ENCODE results near the gene CRHR2.

Gene CRHR2

DNA sequence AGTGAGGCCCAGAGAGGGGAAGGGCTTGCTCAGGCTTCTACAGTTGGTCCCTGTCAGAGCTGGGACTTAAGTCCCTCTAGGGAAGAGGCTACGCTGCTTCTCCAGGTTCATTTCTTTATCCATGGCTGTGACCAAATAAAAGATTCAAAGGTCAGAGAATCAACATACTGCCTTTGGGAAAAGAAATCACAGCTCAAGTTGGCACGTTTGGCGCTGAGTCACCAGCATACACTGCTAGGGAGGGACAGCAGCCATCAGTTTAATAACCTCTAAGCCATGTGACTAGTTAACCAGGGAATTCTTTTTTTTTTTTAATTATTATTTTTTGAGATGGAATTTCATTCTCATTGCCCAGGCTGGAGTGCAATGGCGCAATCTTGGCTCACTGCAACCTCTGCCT lies 28.4 kb upstream of the CRHR2 start:
- TF ChIP-seq, protein P1, sequence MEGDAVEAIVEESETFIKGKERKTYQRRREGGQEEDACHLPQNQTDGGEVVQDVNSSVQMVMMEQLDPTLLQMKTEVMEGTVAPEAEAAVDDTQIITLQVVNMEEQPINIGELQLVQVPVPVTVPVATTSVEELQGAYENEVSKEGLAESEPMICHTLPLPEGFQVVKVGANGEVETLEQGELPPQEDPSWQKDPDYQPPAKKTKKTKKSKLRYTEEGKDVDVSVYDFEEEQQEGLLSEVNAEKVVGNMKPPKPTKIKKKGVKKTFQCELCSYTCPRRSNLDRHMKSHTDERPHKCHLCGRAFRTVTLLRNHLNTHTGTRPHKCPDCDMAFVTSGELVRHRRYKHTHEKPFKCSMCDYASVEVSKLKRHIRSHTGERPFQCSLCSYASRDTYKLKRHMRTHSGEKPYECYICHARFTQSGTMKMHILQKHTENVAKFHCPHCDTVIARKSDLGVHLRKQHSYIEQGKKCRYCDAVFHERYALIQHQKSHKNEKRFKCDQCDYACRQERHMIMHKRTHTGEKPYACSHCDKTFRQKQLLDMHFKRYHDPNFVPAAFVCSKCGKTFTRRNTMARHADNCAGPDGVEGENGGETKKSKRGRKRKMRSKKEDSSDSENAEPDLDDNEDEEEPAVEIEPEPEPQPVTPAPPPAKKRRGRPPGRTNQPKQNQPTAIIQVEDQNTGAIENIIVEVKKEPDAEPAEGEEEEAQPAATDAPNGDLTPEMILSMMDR (IDR thresholded peaks at IDR 0.05; ENCODE audit: low read depth, low read length) = no peak
- H3K9me3 ChIP-seq (ENCODE audit: severe bottlenecking) = no peaks in the 10 kb centered on the region
- no peak overlapping the region for H3K27ac ChIP-seq
- H3K27me3 ChIP-seq (ENCODE audit: insufficient read depth, low read depth, severe bottlenecking) = no peaks in the 10 kb centered on the region
- DNase-seq = no peak
- no peaks in the 10 kb centered on the region for H3K36me3 ChIP-seq
- no peak overlapping the region for H3K4me3 ChIP-seq (ENCODE audit: low read depth, low read length)

DNA sequence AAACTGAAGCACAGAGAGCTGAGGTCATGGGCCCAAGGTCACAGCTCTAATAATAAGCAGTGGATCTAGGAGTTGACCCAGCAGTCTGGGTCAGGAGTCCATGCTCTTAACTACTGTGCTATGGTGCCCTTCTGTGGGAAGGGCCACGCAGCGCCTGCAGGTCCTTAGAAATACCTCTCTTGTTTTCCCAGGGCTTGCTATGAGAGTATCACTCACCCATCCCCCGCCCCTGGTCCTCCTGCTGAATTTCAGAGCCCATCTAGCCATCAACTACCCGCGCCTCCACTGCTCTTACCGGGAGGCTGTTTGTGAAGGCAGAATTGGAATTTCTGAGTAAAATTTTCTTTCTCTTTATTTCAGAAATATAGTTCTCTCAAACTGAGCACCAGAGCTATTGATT lies 27.3 kb upstream of the CRHR2 start:
- Histone ChIP-seq H3K27ac (no peak overlapping the region), H3K4me3 (ENCODE audit: low read depth, low read length) (no peak overlapping the region), H3K36me3 (no peaks in the 10 kb centered on the region), H3K9me3 (ENCODE audit: severe bottlenecking) (no peaks in the 10 kb centered on the region), H3K27me3 (ENCODE audit: insufficient read depth, low read depth, severe bottlenecking) (no peaks in the 10 kb centered on the region)
- TF ChIP-seq, protein P1 (IDR thresholded peaks at IDR 0.05; ENCODE audit: low read depth, low read length) = no peak
- DNase-seq = no peak

DNA sequence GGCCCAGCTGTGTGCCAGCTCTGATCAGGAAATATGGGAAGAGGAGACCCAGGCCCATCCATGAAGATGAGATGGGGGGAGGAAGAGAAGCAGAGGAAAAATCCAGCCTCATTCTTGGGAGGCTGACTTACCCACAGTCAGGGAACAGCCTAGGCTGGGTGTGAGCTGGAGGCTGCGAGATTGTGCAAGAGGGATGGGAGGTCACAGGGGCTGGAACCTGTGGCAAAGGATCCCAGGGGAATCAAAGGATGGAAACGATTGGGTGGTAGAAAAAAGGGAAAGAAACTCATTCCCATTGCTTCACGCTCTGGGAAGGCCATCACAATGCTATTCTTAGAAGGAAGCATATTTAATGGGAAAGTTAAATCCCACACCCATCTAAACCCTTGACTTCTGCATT lies 26.7 kb upstream of the CRHR2 start:
- Histone ChIP-seq H3K9me3 (ENCODE audit: severe bottlenecking) (no peaks in the 10 kb centered on the region), H3K36me3 (no peaks in the 10 kb centered on the region), H3K27me3 (ENCODE audit: insufficient read depth, low read depth, severe bottlenecking) (no peaks in the 10 kb centered on the region), H3K27ac (no peak overlapping the region), H3K4me3 (ENCODE audit: low read depth, low read length) (no peak overlapping the region)
- TF ChIP-seq, protein P1 (IDR thresholded peaks at IDR 0.05; ENCODE audit: low read depth, low read length) = no peak
- DNase-seq = no peak

DNA sequence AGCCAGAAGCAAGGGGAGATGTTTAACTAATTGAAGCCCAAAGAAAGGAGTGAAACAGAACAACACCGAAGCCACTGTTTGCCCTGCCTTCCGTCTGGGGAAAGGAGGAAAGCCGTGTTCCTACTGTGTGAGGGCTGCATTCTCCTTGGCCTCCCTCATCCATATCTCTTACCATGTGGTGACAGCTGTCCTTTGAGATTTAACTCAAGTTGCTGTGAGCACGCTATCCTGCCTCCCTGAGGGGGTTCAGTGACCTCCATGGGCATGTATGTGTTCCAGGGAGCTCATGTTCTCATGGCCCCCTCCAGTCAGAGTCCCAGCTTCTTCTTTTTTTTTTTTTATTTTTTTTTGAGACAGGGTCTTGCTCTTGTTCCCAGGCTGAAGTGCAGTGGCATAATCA lies 26.2 kb upstream of the CRHR2 start:
- Histone ChIP-seq H3K4me3 (ENCODE audit: low read depth, low read length) (no peak overlapping the region), H3K27ac (no peak overlapping the region), H3K27me3 (ENCODE audit: insufficient read depth, low read depth, severe bottlenecking) (no peaks in the 10 kb centered on the region), H3K36me3 (no peaks in the 10 kb centered on the region), H3K9me3 (ENCODE audit: severe bottlenecking) (no peaks in the 10 kb centered on the region)
- TF ChIP-seq, protein P1 (IDR thresholded peaks at IDR 0.05; ENCODE audit: low read depth, low read length) = no peak
- DNase-seq = no peak

DNA sequence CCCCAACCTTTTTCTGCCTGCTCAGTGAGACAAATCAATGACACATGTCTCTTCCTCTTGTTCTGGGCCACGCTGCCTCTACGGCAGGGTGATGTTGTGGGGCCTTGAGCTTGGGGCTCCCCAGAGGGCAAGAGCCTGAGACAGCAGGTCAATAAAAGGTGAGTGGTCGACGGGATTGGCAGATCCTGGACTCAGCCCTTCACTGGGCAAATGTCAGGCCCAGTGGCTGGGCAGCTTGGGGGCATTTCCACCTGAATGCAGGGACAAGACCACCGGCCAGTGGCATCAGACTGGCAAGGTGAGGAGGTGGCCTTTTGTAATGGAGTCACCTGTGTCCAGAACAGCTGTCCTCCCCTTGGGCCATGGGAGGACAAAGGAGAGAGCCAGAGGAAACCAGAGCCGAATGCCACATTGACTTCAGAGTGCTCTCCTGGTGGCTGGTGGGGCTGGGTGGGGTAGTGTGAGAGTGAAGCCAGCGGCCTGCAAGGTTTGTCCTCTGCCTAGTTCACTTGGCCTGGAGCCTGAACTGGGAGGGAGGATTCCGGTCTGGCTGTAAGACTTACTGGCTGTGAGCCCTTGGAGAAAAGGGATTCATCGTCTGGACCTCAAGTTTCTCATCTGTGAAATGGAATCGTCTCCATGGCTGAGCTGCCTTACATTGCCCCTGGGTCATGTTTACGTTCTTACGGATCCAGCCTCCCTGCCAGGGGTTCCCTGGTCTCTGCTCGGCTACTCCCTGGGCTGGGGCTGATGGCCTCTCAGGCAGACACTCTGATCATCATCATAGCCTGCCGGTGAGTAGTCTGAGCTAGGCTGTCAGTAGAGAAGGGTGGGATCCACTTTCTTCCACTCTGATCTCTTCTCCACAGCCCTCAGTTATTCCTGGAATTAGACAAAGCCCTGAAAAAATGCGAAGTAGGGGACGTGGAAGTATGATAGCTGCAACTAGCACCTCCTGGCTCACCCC lies 25.4 kb upstream of the CRHR2 start:
- Histone ChIP-seq H3K27me3 (ENCODE audit: insufficient read depth, low read depth, severe bottlenecking) (no peaks in the 10 kb centered on the region), H3K4me3 (ENCODE audit: low read depth, low read length) (no peak overlapping the region), H3K9me3 (ENCODE audit: severe bottlenecking) (no peaks in the 10 kb centered on the region), H3K27ac (no peak overlapping the region), H3K36me3 (no peaks in the 10 kb centered on the region)
- no peak for DNase-seq
- TF ChIP-seq, protein P1 (IDR thresholded peaks at IDR 0.05; ENCODE audit: low read depth, low read length) = no peak

All from WERI-Rb-1 (cell line).